Thyroid gland (tissue), 4 donors: ENCODE results near the gene BARX2. TPM values are rescaled to one million over a fixed set of nuclear protein-coding genes. Genes with fewer than 3 reads are reported as not detected.

ENCODE experiments used
- DNase-seq, 2 donors: peaks; one replicate each; pipeline ENCODE4 v3.0.0-alpha.2; 2019
- H3K27ac ChIP-seq, 3 donors: fragments of 200-600 bp; sonication (generic); 1 replicate in 2 of 3; 2 replicates in 1 of 3; pipeline ENCODE4 v1.5.1; 2016 to 2019; ENCODE audit warnings: mild to moderate bottlenecking in 1 of 3, moderate library complexity in 1 of 3
- H3K27me3 ChIP-seq: fragments of 200-600 bp; sonication (generic); one replicate; pipeline ENCODE4 v1.5.1; 2019
- H3K36me3 ChIP-seq, 2 donors: fragments of 200-600 bp; sonication (generic); one replicate each; pipeline ENCODE4 v1.5.1; 2016 to 2019
- H3K4me1 ChIP-seq, 2 donors: fragments of 200-600 bp; sonication (generic); one replicate each; pipeline ENCODE4 v1.5.1; 2017 to 2019
- H3K4me3 ChIP-seq, 3 donors: fragments of 200-600 bp; sonication (generic); replicated peaks in 1 of 3; 1 replicate in 2 of 3; 2 replicates in 1 of 3; pipeline ENCODE4 v1.5.1; 2016; ENCODE audit warnings: mild to moderate bottlenecking in 1 of 3
- H3K9me3 ChIP-seq: fragments of 200-600 bp; sonication (generic); one replicate; pipeline ENCODE4 v1.5.1; 2017
- POLR2A ChIP-seq, 2 donors: fragments of 450-650 bp; IDR thresholded peaks; one replicate each; pipeline ENCODE4 v1.6.1; 2017; ENCODE audit warnings: antibody characterized with exemption in 2 of 2, mild to moderate bottlenecking in 2 of 2, moderate library complexity in 1 of 2
- WGBS, 2 donors: methylation state at CpG; one replicate each; pipeline ENCODE4 v1.1.5; 2017; 5-methylcytosine and 5-hydroxymethylcytosine counted together
- intact Hi-C: fragments of 100-400 bp; cut with DNase I; formaldehyde crosslinking; loops from one replicate; pipeline ENCODE4 v1.15.1; 2023
- total RNA-seq, 4 donors: library from RNA; depleted of rRNA; stranded (reverse); fragments of >200 nt; gene quantifications; one replicate each; pipeline ENCODE4 v1.2.3, GENCODE V29; 2016
- TF ChIP-seq, protein P1 (sequence below), 6 experiments: fragments of 200-600 bp in 3 of 6; fragments of 450-650 bp in 3 of 6; sonication (generic) in 3 of 6; IDR thresholded peaks; one replicate each; pipeline ENCODE4 v1.5.1; 2016 to 2019; ENCODE audit warnings: antibody characterized with exemption in 6 of 6, mild to moderate bottlenecking in 2 of 6, inconsistent platforms in 1 of 6, moderate library complexity in 1 of 6

Gene BARX2
- total RNA-seq, 4 donors from 2014 or later: 0.49 to 0.78 TPM; not detected in 2

DNA sequence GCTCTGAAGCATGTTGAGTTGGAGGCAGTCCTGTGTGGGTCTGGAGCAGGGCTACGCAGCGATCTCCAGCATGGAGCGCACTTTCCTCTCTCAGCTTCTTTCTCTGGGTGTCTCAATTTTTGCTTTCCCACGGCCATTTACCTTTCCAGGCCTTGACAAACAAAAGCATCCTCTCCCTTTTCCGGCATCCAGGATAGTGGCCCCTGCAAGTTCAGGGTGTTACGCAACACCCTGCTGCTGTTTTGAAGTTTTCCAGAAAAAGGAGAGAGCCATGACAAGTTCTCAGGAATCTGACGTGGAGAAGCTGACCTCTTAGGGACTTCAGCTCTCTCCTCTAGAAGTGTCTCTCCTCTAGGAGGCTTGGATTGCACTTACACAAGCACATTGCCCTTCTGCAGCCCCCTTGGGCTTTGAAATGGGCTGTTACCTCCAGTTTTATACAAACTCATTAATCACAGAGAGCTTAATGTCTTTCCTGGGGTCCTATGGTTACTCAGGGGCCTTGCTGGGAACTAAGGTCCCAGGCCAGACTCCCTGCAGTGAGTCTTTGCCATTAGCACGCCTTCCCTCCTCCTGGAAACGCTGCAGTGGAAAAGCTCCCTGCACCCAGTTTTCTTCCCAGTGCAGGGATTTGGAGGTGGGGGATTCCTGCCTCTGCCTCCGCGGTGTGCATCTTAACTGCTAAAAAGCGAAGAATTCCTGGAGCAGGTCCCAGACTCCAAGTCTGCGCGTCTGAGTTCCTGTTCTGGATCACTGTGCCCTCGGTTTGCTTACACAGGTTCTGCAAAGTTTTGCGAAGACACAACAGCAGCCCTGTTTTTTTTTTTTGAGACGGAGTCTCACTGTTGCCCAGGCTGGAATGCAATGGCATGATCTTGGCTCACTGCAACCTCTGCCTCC, 80.4 kb downstream of the BARX2 start:
- H3K4me3 ChIP-seq: no peak overlapping the region
- 55 to 58% methylated on average over 17 of the region's 17 CpGs for WGBS, 2 donors
- no peak for DNase-seq
- intact Hi-C loops: no loop called here
- H3K27ac ChIP-seq: no peak overlapping the region
- H3K9me3 ChIP-seq: no peaks in the 10 kb centered on the region
- TF ChIP-seq, protein P1, sequence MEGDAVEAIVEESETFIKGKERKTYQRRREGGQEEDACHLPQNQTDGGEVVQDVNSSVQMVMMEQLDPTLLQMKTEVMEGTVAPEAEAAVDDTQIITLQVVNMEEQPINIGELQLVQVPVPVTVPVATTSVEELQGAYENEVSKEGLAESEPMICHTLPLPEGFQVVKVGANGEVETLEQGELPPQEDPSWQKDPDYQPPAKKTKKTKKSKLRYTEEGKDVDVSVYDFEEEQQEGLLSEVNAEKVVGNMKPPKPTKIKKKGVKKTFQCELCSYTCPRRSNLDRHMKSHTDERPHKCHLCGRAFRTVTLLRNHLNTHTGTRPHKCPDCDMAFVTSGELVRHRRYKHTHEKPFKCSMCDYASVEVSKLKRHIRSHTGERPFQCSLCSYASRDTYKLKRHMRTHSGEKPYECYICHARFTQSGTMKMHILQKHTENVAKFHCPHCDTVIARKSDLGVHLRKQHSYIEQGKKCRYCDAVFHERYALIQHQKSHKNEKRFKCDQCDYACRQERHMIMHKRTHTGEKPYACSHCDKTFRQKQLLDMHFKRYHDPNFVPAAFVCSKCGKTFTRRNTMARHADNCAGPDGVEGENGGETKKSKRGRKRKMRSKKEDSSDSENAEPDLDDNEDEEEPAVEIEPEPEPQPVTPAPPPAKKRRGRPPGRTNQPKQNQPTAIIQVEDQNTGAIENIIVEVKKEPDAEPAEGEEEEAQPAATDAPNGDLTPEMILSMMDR (IDR thresholded peaks at IDR 0.05): no peak
- no peak for TF ChIP-seq POLR2A (IDR thresholded peaks at IDR 0.05)
- no peaks in the 10 kb centered on the region for H3K27me3 ChIP-seq
- H3K4me1 ChIP-seq: no peaks in the 10 kb centered on the region
- no peaks in the 10 kb centered on the region for H3K36me3 ChIP-seq

DNA sequence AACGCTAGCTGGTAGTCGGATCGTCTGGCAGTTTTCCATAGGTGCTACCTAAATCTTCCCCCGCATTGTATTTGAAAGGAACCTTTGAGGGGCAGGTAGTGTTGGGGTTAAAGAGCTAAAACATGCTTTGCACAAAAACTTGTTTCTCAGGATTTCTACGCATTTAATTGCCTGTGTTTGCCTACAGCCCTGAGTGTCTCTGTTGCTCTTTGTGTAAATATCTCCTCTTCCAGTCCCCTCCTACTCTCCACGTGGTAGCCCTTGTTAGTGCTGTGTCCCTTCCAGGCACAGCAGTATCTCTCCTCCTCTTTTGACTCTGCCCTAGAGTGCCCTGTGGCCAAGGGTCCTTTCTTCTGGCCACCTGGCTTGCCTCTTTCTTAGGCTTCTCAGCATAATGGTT, 81.7 kb downstream of the BARX2 start:
- 48 to 50% methylated on average over 6 of the region's 6 CpGs for WGBS, 2 donors
- H3K9me3 ChIP-seq: no peaks in the 10 kb centered on the region
- TF ChIP-seq, protein P1 (IDR thresholded peaks at IDR 0.05): no peak
- no peak for TF ChIP-seq POLR2A (IDR thresholded peaks at IDR 0.05)
- DNase-seq: no peak
- H3K36me3 ChIP-seq: no peaks in the 10 kb centered on the region
- H3K27ac ChIP-seq: no peak overlapping the region
- no peak overlapping the region for H3K4me3 ChIP-seq
- no peaks in the 10 kb centered on the region for H3K4me1 ChIP-seq
- no peaks in the 10 kb centered on the region for H3K27me3 ChIP-seq
- intact Hi-C loops: no loop called here

DNA sequence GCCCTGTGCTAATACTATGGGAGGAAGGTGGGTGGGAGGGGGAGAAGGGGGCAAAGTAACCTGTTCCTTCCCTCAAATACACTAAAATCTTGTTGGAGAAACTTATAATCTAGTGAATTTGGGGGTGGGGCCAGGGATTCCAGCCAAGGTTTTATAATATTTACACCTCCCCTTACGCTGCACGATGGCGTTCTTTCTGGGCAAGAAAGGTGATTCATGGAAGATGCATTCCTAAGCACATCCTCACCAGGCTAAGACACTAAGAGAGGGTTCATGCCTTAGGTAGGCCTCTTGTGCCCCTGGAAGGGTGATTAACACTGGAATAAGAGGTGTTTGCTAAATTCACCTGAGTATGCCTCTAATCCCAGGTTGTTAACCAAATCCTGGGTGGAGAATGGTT, 82.6 kb downstream of the BARX2 start:
- intact Hi-C loops: no loop called here

DNA sequence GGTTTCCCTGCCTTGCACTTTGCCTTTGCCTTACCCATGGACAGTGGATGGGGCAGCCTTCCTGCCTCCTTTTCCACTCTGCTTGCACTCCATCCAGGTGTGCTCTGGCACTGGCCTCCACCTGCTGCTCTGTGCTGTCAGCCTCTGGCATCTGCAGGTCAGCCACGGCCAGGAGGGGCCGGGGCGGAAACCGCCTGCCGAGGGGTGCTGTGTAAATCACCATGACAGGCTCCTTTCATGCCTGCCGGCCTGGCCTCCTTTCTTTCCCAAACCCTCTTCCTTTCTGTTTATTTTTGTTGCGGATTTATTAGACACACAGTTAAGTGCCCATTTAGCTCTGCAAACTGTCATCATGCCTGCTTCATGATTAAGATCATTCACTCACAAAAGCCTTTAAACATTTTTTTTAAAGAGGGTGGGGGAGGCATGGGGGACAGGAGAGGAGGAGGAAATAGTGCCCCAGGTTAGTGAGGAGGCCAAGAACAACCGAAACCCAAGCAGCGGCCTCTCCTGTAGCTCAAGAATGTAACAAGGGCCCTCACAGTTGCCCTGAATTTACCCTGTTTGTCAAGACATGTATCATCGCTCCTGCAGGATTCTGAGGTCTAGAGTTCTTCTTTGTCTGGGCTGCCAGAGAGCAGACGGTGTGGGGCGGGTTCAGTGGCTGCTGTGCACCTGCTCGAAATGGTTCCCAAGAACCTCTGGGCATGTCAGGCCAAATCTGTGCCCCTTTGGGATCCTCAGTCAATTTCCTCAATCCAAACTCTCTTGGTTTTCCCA, 83.3 kb downstream of the BARX2 start:
- WGBS, 2 donors: 49 to 58% methylated on average over 12 to 13 of the region's 13 CpGs
- no peaks in the 10 kb centered on the region for H3K27me3 ChIP-seq
- DNase-seq: no peak
- no peak for TF ChIP-seq POLR2A (IDR thresholded peaks at IDR 0.05)
- TF ChIP-seq, protein P1 (IDR thresholded peaks at IDR 0.05): no peak
- no peak overlapping the region for H3K27ac ChIP-seq
- H3K9me3 ChIP-seq: no peaks in the 10 kb centered on the region
- intact Hi-C loops: no loop called here
- H3K4me1 ChIP-seq: no peaks in the 10 kb centered on the region
- H3K36me3 ChIP-seq: no peaks in the 10 kb centered on the region
- H3K4me3 ChIP-seq: no peak overlapping the region

More for the DNA sequence above, 82.6 kb downstream of the BARX2 start:
- Histone ChIP-seq H3K4me1 (no peaks in the 10 kb centered on the region), H3K4me3 (no peak overlapping the region), H3K27me3 (no peaks in the 10 kb centered on the region), H3K27ac (no peak overlapping the region), H3K36me3 (no peaks in the 10 kb centered on the region), H3K9me3 (no peaks in the 10 kb centered on the region)
- TF ChIP-seq POLR2A (IDR thresholded peaks at IDR 0.05): no peak
- TF ChIP-seq, protein P1 (IDR thresholded peaks at IDR 0.05): no peak
- DNase-seq: no peak
- 80 to 86% methylated on average over 3 of the region's 3 CpGs for WGBS, 2 donors

DNA sequence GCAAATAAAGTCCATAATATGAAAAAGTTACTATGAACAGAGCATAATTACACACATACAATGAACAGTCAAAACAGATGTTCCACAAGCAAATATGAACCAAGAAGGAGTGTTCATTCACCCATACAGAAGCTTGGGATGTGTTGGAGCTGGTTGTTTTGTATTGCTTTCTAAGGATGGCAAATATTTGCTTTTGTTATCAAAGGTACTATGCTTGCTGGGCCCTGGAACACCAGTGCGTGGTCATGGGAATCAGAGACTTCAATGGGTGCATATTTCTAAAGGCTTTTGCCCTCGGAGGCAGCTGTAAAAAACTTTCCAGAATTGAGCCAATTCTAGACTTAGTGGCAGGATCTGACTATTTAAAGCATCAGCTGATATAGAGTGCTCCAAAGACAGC, 85.1 kb downstream of the BARX2 start:
- Histone ChIP-seq H3K4me3 (no peak overlapping the region), H3K36me3 (no peaks in the 10 kb centered on the region), H3K9me3 (no peaks in the 10 kb centered on the region), H3K27me3 (no peaks in the 10 kb centered on the region), H3K4me1 (no peaks in the 10 kb centered on the region), H3K27ac (no peak overlapping the region)
- TF ChIP-seq POLR2A (IDR thresholded peaks at IDR 0.05): no peak
- TF ChIP-seq, protein P1 (IDR thresholded peaks at IDR 0.05): no peak
- 81 to 88% methylated on average over 2 of the region's 2 CpGs for WGBS, 2 donors
- DNase-seq: no peak
- intact Hi-C loops: no loop called here
